ENCODE data around the gene SOHLH2.

SOHLH2 gene

GRCh38 chr13:36130552-36131221, 83.7 kb downstream of the SOHLH2 start:
- peak; percentile 85 for DNase-seq

DNA sequence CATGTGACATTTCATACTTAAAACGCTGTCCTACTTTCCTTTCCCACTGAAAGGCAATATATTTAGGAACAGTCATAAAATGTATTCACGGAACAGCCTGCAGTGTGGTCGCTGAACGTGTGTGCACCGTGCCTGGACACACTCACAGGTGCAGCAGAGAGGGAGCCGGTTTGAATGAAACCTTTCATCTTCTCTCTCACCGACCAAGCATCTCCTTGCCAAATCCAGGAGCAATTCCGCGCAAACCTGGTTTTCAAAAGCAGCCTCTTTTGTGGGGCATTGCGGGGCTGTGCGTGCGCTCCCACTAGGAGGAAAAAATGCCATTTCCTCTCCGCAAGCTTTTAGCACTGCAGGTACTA, 84.2 kb downstream of the SOHLH2 start:
- DNase-seq = peak; percentile 69

DNA sequence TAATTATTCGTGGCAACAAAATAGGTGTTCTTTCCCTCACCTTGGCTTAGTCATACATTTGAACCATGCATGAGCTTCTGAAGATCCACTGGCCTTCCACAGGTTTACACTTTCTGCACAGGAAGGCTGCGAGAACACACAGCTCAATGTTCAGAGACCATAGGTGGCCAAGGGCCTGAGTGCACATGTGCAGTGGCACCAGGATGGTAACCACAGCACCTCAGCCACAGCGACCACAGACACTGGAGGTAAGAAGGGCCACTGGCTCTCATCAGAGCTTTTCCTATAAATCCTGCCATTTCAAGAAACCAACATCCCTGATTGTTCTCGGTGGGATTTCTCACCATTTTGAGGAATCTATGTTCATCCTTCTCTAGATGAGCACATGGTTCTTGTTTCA, 84.8 kb downstream of the SOHLH2 start:
- DNase-seq = peak; percentile 23

- no peak for DNase-seq
Measured at GRCh38 chr13:36126491-36126890, 87.9 kb downstream of the SOHLH2 start.

- no peak for DNase-seq
Measured at GRCh38 chr13:36125841-36126240, 88.5 kb downstream of the SOHLH2 start.

DNA sequence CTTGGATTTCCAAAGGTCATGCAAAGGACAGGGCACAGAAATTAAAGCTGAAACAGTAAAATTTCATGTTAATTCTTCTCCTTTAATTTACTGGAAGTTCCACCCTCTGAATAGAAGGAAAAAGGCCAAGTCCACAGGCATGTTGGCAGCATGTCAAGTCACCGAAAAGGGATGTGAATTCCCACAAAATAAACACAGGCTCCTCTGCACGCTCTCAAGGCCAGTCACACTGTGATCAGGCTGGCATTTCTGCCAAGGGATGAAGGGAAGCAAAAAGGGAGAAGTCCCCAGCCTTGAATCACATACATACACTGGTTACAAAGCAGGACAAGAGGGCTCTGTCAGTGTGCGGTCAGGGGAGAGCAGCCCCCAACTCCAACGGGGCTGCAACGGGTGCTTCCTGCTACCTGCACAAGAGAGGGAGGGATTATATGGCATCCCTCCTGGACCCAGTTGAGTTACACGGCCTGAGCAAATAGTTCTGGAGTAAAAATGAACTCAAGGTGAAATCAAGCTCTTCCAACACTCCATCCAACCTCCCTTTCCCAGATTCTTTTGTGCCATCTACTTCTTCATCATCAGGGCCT, 90.0 kb downstream of the SOHLH2 start:
- no peak for DNase-seq
